Embryonic facial prominence (tissue), 1 donor: ENCODE results near the gene RMND1.
"Not testable (repeated sequence)": the region's sequence is repeated elsewhere in the genome, so short reads cannot be mapped to it uniquely, and the experiment has no call there.

Experiments used
- DNase-seq: peaks from one replicate; pipeline ENCODE4 v3.0.0-alpha.2; 2016; ENCODE audit errors: extremely low spot score

RMND1 gene

DNA sequence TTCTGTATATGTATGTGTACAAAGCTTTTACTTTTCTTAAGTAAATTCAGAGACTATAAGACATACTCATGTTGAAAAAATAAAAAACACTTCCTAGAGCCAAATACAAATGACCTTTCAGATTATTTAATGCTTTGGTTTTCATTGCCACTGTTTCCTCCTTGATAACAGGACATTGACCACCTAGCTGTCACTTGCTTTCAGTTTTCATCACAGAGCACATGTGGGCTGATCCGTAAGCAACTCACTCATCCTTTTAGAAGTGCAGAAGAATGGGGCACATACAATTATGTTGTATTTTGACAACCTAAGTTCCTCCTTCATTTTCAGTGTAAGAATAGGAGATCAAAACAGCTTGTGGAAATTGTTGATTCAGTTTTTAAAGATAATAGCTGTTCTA is 66.7 kb downstream of the RMND1 start:
- no peak for DNase-seq

DNA sequence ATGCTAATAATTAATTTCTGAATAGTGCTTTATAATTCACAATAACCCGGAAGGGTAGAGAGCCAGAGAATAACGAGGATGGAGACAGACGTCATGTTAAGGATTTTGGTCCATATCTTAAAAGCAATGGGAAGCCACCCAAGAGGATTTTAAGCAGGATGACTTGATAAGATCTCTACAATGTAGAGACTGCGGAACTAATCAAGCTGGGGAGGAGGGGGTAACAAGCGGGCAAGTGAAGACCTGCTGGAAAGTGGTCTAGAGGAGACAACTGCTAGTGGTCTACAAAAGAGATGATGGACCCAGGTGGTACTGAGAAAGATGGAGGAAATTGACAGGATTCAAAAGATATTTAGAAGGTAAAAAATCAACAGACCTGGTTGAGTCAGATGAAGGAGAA is 67.8 kb downstream of the RMND1 start:
- DNase-seq, result no peak

DNA sequence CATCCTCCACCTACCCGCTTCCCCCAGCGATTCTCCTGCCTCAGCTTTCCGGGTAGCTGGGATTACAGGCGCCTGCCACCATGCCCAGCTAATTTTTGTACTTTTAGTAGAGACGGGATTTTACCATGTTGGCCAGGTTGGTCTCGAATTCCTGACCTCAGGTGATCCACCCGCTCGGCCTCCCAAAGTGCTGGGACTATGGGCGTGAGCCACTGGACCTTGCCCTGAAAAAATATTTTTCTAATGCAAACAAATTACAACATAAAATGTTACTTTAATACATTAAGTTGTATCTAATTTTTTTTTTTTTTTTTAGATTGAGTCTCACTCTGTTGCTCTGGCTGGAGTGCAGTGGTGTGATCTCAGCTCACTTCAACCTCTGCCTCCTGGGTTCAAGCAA is 69.3 kb downstream of the RMND1 start:
- DNase-seq, result not testable (repeated sequence)

DNA sequence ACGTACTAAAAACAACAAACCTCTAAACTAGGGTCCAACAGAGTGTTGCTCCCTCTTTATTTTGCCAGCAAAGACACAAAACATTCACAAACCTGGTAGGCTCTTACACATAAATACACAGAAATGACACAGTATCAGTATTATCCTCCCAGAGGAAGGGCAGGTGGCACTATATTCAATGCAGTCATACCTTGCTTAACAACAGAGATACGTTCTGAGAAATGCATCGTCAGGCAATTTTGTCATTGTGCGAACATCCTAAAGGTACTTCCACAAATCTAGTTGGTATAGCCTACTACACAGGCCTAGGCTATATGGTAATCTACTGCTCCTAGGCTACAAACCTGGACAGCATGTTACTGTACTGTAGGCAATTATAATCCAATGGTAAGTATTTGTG is 70.2 kb downstream of the RMND1 start:
- no peak for DNase-seq

DNA sequence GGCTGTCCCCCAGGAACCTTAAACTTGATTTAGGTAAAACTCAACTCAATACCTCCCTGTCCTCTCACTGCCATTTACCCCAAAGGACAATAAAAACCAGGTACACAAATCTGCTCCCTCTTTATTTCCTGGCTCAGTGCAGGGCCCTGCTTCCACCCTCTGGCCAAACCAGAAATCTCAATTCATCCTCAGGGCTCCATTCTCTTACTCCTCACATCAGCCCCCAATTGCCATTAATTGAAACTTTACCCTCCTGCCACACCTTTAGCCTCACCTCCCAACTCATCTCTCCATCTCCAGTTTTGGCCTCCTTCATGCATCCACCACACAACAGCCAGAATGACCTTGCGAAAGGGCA is 71.1 kb downstream of the RMND1 start:
- DNase-seq, result no peak

DNA sequence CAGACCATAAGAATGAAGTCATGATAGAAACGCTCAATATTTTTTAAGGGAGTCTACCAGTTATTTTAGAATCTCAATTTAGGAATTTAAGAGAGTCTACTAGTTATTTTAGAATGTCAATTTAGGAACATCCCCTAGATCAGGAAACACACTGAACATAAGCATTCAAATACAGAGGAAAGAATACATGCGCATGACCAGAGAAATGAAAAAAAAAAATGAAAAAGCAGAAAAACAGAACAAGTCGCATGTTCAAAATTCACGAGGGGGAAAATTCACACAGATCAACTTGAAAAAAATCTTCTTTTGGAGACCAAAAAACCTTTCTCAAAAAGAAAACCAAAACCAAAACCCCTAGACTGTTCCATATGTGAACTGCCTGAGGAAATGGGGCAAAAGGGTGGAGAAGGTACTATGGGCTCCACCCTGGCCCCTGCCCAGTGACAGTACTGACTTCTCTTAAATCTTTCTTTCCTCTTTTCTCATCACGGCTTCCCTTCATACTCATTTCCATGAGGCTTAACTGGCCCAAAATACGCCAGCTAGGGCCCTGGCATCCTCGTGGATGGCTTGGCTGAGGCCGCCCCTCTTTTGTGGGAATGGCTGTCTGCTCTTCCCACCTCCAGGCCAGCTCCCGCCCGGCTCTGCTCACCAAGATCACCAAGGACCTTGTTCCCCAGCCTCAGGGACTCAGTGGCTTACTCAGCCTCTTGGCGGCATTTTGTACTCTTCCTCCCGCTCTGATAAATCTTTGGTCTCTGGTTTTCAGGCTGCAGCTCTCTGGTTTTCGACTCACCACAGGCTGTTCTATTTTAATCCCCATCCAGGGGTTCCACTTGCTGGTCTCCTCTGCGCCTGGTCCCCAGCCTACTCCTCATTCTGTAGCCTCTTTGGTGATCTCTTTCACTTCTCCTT is 71.7 kb downstream of the RMND1 start:
- DNase-seq, result no peak

DNA sequence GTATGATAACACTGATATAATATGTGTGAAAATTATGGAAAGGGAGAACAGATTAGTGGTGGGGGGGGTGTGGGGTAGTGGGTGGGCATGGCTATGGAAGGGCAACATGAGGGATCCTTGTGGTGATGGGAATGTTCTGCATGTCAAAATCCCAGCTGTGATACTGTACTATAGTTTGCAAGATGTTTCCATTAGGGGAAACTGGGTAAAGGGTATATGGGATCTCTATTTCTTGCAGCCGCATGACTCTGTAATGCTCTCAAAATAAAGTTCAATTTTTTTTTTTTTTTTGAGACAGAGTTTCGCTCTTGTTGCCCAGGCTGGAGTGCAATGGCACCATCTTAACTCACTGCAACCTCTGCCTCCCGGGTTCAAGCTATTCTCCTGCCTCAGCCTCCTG is 74.8 kb downstream of the RMND1 start:
- DNase-seq, result no peak

DNA sequence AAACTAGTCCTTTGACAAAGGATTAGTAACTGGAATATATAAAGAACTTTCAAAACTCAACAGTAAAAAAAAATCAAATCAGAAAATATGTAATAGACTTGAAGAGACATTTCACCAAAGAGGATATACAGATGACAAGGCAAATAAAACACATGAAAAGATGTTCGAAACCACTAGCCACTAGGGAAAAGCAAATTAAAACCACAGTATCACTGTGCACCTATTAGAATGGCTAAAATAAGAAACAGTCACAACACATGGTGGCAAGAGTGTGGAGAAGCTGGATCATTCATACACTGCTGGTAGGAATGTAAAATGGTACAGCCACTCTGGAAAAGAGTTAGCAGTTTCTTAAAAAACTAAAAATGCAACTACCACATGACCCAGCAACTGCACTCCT is 75.5 kb downstream of the RMND1 start:
- no peak for DNase-seq

DNA sequence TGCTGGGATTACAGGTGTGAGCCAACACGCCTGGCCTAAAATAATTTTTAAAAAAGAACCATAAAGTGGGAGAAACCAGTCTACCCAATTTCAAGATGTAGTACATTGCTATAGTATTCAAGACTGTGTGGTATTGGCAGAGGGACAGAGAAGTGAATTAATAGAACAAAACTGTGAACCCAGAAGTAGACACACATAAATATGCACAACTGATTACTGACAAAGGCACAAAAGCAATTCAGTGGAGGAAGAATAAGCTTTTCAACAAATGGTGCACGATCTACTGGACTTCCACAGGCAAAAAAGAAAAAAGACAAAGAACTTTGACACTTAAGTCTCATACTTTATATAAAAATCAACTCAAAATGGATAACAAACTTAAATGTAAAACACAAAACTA is 76.1 kb downstream of the RMND1 start:
- DNase-seq, result no peak

DNA sequence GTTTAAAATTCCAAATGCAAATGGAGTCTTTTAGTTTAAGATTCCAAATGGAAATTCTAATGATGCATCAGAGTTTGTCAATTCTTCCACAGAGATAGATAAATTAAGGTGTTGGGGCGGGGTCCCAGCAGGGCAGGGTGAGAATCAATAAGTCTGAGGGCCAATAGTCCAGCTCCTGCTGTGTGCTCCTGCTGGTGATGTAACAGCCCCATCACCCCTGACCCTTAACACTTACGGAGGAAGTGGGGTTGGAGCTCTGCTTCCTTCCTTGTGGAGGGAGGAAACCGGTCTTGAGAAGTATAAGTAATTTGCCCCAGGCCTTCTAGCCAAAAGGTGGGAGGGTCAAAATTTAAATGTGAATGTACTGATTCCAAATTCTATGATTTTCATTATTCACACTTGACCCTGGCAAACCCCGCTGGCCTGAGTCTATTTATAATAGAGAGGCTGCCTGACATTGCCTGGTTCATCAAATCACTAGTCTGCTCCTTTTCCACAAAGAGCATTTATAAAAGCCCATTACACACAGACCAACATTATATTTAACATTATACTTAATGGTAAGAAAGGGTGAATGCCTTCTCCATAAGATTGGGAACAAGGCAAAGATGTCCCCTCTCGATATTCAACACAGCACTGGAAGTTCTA is 77.8 kb downstream of the RMND1 start:
- no peak for DNase-seq

DNA sequence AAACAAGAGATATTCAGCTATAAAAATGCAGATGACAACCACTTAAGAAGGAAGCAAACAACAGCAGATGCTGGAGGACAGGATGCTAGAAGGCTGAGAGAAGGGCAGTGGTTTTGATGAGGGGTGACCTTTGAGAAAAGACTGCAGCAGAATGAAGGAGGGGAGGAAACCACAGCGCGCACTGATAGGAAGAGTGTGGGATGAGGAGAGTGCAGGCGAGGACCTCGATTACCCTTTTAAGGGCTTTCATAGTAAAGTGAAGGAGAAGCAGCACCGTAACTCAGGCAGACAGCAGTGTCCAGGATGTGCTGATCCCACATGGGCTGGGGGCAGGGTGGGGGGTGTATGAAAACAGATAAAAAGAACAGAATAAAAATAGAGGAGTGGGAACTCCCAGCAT is 79.8 kb downstream of the RMND1 start:
- DNase-seq, result no peak

DNA sequence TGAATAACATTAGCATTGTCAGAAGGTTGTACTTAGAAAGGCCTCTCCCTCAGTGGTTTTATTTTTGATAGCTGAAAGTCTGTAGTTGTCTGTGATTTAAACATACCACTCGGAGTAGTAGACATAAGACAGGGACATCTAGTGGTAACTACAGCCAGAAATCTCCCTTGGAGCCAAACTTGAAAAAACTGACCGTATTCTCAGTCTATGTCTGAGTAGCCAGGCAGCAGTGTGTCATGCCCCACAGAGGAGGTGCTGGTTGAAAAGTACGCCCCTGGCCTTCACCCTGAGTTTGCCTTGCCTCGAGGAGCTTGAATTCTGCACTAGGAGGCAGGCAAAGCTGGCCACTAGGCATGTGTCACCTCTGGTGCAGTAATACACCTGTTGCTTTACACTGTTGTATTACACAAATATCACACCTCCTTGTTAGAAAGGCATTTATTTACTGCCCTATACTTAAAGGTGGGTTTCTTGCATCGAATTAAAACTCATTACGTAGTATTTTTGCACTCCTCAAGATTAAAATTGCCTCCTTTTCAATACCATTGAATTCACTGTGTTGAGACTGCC is 81.3 kb downstream of the RMND1 start:
- DNase-seq, result no peak

DNA sequence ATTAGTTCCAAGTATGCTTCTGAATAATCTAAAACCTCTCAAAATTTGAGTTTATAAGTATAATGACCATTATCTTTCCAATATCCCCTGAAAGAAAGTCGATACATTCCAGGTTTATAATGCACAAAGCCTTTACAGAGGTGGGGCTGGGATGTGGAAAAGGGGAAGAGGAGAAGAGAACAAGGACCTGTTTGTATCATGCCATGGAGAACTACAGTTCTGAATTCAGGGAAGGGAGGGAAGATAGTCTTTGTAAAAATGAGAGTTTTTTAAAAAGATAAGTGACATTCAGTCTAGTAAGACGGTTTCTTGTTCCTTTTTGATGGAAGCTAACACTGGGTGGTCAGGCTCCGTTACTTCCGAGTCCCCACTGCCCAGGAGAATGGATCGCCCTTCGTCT is 86.7 kb downstream of the RMND1 start:
- DNase-seq, result no peak

DNA sequence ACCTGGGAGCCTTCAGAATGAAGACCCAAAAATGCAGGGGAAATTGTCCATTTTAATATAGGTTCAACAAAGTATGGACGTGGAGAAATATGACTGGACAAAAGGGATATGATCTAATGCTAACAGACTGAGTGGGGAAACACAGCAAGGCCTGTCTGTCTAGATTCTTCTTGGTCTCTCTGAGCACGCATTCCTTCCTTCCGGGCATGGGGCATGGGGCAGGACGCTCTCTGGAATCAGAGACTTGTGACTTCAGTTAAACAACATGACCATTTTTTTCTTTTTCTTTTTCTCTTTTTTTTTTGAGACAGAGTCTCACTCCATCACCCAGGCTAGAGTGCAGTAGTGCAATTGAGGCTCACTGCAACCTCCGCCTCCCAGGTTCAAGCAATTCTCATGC is 92.4 kb downstream of the RMND1 start:
- no peak for DNase-seq

DNA sequence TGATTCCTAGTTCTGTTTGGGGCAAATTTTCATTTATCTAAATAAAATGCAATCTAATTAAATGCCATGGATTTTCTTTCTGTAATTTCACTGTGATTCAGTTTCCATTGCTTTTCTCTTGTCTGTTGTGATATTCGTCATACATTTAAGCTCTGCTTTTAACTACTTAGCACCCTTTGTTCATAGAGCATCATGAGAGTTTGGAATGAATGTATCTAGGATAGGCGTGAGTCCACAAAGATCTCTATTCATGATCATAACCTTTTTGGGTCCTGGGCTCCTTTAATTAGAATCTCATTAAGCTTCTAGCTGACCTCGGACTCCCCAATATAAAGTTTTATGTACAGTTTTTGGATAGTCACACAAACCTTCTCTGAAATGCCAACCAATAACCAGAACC is 93.5 kb downstream of the RMND1 start:
- DNase-seq, result no peak

DNA sequence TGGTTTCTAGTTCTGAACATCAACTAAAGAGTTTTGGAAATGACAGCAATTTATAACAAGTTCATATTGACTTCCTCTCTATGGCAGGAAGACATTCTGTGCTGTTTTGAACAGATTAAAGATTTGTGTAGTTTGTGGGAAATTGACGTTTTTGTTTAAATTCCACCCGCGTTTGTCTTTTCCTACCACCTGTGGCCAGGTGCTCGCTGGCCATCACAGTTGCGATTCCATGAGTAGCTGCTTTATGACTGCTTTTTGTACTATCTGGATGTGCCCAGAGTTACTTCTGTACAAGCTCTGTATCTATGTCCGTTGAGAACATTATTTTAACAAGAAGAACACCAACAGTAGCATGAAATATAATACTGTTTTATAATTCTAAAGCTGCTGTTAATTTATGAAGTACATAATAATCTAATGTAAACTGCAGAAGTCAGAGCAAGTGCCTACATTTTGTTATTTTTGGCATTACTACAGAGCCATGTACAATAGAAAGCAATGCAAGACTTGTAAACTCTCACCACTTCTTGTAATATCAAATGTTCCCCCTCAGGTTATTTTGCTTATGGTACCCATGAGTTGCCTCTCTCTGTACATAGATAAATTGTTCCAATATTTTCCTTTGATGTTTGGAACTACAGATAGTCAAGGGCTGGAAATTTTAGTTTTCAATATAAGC is 94.0 kb downstream of the RMND1 start:
- no peak for DNase-seq

DNA sequence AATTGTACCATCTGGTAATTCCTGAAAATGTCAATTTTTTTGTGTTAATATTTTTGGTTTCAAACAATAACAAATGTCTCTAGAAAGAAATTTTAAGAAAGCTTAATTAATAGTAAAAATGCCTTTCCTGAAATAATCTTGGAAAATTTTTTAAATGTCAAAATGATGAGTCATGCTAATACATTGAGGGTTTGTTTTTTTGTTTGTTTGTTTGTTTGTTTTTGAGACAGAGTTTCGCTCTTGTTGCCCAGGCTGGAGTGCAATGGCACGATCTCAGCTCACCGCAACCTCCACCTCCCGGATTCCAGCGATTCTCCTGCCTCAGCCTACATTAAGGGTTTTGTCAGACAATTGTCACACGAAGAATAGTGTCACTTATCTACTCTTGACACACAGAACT is 94.9 kb downstream of the RMND1 start:
- DNase-seq, result not testable (repeated sequence)
